ENCODE measurements around the gene SLC19A1.

DNA sequence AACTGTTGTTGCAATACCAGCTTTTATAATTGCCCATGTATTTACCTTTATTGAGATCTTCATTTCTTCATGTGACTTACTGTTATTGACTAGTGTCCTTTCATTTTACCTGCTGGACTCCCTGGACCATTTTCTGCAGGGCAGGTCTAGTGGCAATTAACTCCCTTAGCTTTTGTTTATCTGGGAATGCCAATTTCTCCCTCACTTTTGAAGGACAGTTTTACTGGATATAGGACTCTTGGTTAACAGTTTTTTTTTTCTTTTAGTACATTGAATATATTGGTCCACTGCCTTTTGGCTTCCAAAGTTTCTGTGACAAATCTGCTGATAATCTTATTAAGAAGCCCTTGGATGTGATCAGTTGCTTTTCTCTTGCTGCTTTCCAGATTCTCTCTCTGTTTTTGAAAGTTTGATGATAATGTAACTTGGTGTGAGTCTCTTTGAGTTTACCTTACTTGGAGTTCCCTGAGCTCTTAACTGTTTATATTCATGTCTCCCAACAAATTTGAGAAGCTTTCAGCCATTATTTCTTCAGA lies 80.4 kb downstream of the SLC19A1 start:
- TF ChIP-seq, protein P1, sequence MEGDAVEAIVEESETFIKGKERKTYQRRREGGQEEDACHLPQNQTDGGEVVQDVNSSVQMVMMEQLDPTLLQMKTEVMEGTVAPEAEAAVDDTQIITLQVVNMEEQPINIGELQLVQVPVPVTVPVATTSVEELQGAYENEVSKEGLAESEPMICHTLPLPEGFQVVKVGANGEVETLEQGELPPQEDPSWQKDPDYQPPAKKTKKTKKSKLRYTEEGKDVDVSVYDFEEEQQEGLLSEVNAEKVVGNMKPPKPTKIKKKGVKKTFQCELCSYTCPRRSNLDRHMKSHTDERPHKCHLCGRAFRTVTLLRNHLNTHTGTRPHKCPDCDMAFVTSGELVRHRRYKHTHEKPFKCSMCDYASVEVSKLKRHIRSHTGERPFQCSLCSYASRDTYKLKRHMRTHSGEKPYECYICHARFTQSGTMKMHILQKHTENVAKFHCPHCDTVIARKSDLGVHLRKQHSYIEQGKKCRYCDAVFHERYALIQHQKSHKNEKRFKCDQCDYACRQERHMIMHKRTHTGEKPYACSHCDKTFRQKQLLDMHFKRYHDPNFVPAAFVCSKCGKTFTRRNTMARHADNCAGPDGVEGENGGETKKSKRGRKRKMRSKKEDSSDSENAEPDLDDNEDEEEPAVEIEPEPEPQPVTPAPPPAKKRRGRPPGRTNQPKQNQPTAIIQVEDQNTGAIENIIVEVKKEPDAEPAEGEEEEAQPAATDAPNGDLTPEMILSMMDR (IDR thresholded peaks at IDR 0.05; ENCODE audit: low read depth, low read length, missing input control): no peak
- no peak for TF ChIP-seq TAF1 (conservative IDR thresholded peaks at IDR 0.05)
- TF ChIP-seq, protein P2, sequence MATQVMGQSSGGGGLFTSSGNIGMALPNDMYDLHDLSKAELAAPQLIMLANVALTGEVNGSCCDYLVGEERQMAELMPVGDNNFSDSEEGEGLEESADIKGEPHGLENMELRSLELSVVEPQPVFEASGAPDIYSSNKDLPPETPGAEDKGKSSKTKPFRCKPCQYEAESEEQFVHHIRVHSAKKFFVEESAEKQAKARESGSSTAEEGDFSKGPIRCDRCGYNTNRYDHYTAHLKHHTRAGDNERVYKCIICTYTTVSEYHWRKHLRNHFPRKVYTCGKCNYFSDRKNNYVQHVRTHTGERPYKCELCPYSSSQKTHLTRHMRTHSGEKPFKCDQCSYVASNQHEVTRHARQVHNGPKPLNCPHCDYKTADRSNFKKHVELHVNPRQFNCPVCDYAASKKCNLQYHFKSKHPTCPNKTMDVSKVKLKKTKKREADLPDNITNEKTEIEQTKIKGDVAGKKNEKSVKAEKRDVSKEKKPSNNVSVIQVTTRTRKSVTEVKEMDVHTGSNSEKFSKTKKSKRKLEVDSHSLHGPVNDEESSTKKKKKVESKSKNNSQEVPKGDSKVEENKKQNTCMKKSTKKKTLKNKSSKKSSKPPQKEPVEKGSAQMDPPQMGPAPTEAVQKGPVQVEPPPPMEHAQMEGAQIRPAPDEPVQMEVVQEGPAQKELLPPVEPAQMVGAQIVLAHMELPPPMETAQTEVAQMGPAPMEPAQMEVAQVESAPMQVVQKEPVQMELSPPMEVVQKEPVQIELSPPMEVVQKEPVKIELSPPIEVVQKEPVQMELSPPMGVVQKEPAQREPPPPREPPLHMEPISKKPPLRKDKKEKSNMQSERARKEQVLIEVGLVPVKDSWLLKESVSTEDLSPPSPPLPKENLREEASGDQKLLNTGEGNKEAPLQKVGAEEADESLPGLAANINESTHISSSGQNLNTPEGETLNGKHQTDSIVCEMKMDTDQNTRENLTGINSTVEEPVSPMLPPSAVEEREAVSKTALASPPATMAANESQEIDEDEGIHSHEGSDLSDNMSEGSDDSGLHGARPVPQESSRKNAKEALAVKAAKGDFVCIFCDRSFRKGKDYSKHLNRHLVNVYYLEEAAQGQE (IDR thresholded peaks at IDR 0.05): no peak
- TF ChIP-seq YY1 (IDR thresholded peaks at IDR 0.05): no peak
- no peak for TF ChIP-seq FOXA1 (IDR thresholded peaks at IDR 0.05)
- no peak for TF ChIP-seq GABPA (IDR thresholded peaks at IDR 0.05 in 1 of 2, conservative IDR thresholded peaks at IDR 0.05 in 1 of 2)
